Measurements from ENCODE around the gene SHH.

GRCh38 chr7:155844526-155844925 is 32.3 kb upstream of the SHH start:
- TF ChIP-seq CTCF (conservative IDR thresholded peaks at IDR 0.05), result no peak
- TF ChIP-seq ZFX (IDR thresholded peaks at IDR 0.05), result no peak

All from C4-2B (cell line).